Measurements from ENCODE around the gene LPA. TPM values are rescaled to one million over a fixed set of nuclear protein-coding genes. Genes with fewer than 3 reads are reported as not detected.

Gene LPA
- total and polyA plus RNA-seq, 5 donors from 2014 or later = not detected

GRCh38 chr6:160508599-160508998 is 155.5 kb downstream of the LPA start:
- peaks cover 0 to 18% (median 6%) of the 10 kb centered on the region in 7 donors for H3K9me3 Mint-ChIP-seq
- peaks cover 18% of the 10 kb centered on the region for H3K36me3 Mint-ChIP-seq
- H3K4me1 Mint-ChIP-seq = peaks cover 0 to 14% (median 5%) of the 10 kb centered on the region in 4 donors
- H3K27me3 Mint-ChIP-seq = no peaks in the 10 kb centered on the region
- peaks cover 3 to 7% of the 10 kb centered on the region in 2 experiments for H3K9me3 ChIP-seq (ENCODE audit: control insufficient read depth in 2 of 2, low read length in 2 of 2)
- H3K27me3 ChIP-seq (ENCODE audit: control insufficient read depth, insufficient read depth, low read length) = no peaks in the 10 kb centered on the region
- no peak overlapping the region for H3K27ac Mint-ChIP-seq
- H3K36me3 ChIP-seq (ENCODE audit: control insufficient read depth, insufficient read depth, low read length) = no peaks in the 10 kb centered on the region
- H3K27ac ChIP-seq (ENCODE audit: insufficient read depth, low read length, poor library complexity, severe bottlenecking) = no peak overlapping the region
- H3K4me3 ChIP-seq (ENCODE audit: low read depth, low read length) = no peak overlapping the region
- no peak overlapping the region for H3K4me3 Mint-ChIP-seq
- no peak for ATAC-seq (ENCODE audit: low read depth in 2 of 2)
- no peak for DNase-seq
- H3K4me1 ChIP-seq (ENCODE audit: control insufficient read depth, insufficient read depth, low read length, poor library complexity, severe bottlenecking) = no peaks in the 10 kb centered on the region

- no peak for ATAC-seq (ENCODE audit: low read depth in 2 of 2)
- peaks cover 3 to 9% of the 10 kb centered on the region in 2 experiments for H3K9me3 ChIP-seq (ENCODE audit: control insufficient read depth in 2 of 2, low read length in 2 of 2)
- H3K4me3 Mint-ChIP-seq = no peak overlapping the region
- peaks cover 18% of the 10 kb centered on the region for H3K36me3 Mint-ChIP-seq
- no peaks in the 10 kb centered on the region for H3K4me1 ChIP-seq (ENCODE audit: control insufficient read depth, insufficient read depth, low read length, poor library complexity, severe bottlenecking)
- no peak for DNase-seq
- H3K27me3 ChIP-seq (ENCODE audit: control insufficient read depth, insufficient read depth, low read length) = no peaks in the 10 kb centered on the region
- no peaks in the 10 kb centered on the region for H3K36me3 ChIP-seq (ENCODE audit: control insufficient read depth, insufficient read depth, low read length)
- no peaks in the 10 kb centered on the region for H3K27me3 Mint-ChIP-seq
- H3K27ac ChIP-seq (ENCODE audit: insufficient read depth, low read length, poor library complexity, severe bottlenecking) = no peak overlapping the region
- no peak overlapping the region for H3K27ac Mint-ChIP-seq
- H3K9me3 Mint-ChIP-seq = peaks cover 0 to 19% (median 9%) of the 10 kb centered on the region in 7 donors
- peaks cover 0 to 14% (median 3%) of the 10 kb centered on the region in 4 donors for H3K4me1 Mint-ChIP-seq
- H3K4me3 ChIP-seq (ENCODE audit: low read depth, low read length) = no peak overlapping the region
Observed at GRCh38 chr6:160507420-160507819, 156.7 kb downstream of the LPA start.

DNA sequence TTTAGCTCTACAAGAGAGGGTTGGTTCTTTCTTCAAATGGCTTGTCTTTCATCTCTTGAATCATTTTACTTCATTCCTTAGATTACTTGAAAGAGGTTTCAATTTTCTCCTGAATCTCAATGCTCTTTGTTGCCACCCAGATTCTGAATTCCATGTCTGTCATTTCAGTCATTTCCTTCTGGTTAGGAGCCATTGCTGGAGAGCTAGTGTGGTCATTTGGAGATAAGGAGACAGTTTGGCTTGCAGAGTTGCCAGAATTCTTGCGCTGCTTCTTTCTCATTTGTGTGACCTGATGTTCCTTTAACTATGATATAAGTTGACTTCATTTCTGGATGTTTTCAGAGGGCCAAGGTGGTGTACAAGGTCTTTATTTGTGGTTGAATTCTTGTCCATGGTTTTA is 158.1 kb downstream of the LPA start:
- no peak for ATAC-seq (ENCODE audit: low read depth in 2 of 2)
- peaks cover 4 to 15% (median 7%) of the 10 kb centered on the region in 4 donors for H3K4me1 Mint-ChIP-seq
- peaks cover 0 to 19% (median 9%) of the 10 kb centered on the region in 7 donors for H3K9me3 Mint-ChIP-seq
- no peak for DNase-seq
- no peak overlapping the region for H3K27ac Mint-ChIP-seq
- no peaks in the 10 kb centered on the region for H3K27me3 Mint-ChIP-seq
- Histone ChIP-seq H3K27ac (ENCODE audit: insufficient read depth, low read length, poor library complexity, severe bottlenecking) (no peak overlapping the region), H3K27me3 (ENCODE audit: control insufficient read depth, insufficient read depth, low read length) (no peaks in the 10 kb centered on the region), H3K4me1 (ENCODE audit: control insufficient read depth, insufficient read depth, low read length, poor library complexity, severe bottlenecking) (no peaks in the 10 kb centered on the region), H3K4me3 (ENCODE audit: low read depth, low read length) (no peak overlapping the region), H3K9me3 (ENCODE audit: control insufficient read depth in 2 of 2, low read length in 2 of 2) (peaks cover 3 to 9% of the 10 kb centered on the region in 2 experiments), H3K36me3 (ENCODE audit: control insufficient read depth, insufficient read depth, low read length) (no peaks in the 10 kb centered on the region)
- H3K4me3 Mint-ChIP-seq = no peak overlapping the region
- H3K36me3 Mint-ChIP-seq = peaks cover 22% of the 10 kb centered on the region

DNA sequence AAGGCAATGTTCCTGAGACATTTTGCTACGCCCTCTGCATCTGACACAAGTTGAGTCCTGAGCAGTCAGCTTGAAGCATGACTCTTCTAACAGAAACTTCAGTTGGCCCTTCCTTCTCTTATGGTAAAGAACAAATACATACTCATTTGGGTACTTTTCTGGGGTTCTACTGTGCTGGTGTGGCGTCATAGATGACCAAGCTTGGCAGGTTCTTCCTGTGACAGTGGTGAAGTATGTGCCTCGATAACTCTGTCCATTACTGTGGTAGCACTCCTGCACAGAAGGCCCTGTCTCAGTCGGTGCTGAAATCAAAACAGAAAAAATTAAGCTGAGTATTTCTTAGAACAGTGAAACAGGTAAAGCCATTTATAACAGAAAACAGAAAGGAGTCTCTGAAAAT is 163.4 kb downstream of the LPA start:
- H3K36me3 Mint-ChIP-seq = peaks cover 53% of the 10 kb centered on the region
- ATAC-seq (ENCODE audit: low read depth in 2 of 2) (no peak), DNase-seq (no peak)
- H3K27ac Mint-ChIP-seq = no peak overlapping the region
- H3K27ac ChIP-seq (ENCODE audit: insufficient read depth, low read length, poor library complexity, severe bottlenecking) = no peak overlapping the region
- H3K4me3 ChIP-seq (ENCODE audit: low read depth, low read length) = no peak overlapping the region
- H3K27me3 ChIP-seq (ENCODE audit: control insufficient read depth, insufficient read depth, low read length) = no peaks in the 10 kb centered on the region
- peaks cover 0 to 17% (median 9%) of the 10 kb centered on the region in 7 donors for H3K9me3 Mint-ChIP-seq
- peaks cover 21% of the 10 kb centered on the region for H3K36me3 ChIP-seq (ENCODE audit: control insufficient read depth, insufficient read depth, low read length)
- H3K9me3 ChIP-seq (ENCODE audit: control insufficient read depth in 2 of 2, low read length in 2 of 2) = peaks cover 3 to 9% of the 10 kb centered on the region in 2 experiments
- H3K4me3 Mint-ChIP-seq = no peak overlapping the region
- peaks cover 0 to 13% (median 8%) of the 10 kb centered on the region in 4 donors for H3K4me1 Mint-ChIP-seq
- H3K4me1 ChIP-seq (ENCODE audit: control insufficient read depth, insufficient read depth, low read length, poor library complexity, severe bottlenecking) = no peaks in the 10 kb centered on the region
- no peaks in the 10 kb centered on the region for H3K27me3 Mint-ChIP-seq

GRCh38 chr6:160494576-160494975 is 169.5 kb downstream of the LPA start:
- Histone ChIP-seq H3K27me3 (ENCODE audit: control insufficient read depth, insufficient read depth, low read length) (no peaks in the 10 kb centered on the region), H3K4me3 (ENCODE audit: low read depth, low read length) (no peak overlapping the region), H3K27ac (ENCODE audit: insufficient read depth, low read length, poor library complexity, severe bottlenecking) (no peak overlapping the region), H3K4me1 (ENCODE audit: control insufficient read depth, insufficient read depth, low read length, poor library complexity, severe bottlenecking) (no peaks in the 10 kb centered on the region), H3K36me3 (ENCODE audit: control insufficient read depth, insufficient read depth, low read length) (peaks cover 32% of the 10 kb centered on the region), H3K9me3 (ENCODE audit: control insufficient read depth in 2 of 2, low read length in 2 of 2) (no peaks in the 10 kb centered on the region)
- Mint-ChIP-seq H3K9me3 (peaks cover 0 to under 1% (median 0%) of the 10 kb centered on the region in 7 donors), H3K27ac (no peak overlapping the region), H3K27me3 (no peaks in the 10 kb centered on the region), H3K4me1 (peaks cover 0 to 3% (median 1%) of the 10 kb centered on the region in 4 donors), H3K4me3 (no peak overlapping the region), H3K36me3 (peaks cover 85% of the 10 kb centered on the region)
- ATAC-seq (ENCODE audit: low read depth in 2 of 2) (no peak), DNase-seq (no peak)

DNA sequence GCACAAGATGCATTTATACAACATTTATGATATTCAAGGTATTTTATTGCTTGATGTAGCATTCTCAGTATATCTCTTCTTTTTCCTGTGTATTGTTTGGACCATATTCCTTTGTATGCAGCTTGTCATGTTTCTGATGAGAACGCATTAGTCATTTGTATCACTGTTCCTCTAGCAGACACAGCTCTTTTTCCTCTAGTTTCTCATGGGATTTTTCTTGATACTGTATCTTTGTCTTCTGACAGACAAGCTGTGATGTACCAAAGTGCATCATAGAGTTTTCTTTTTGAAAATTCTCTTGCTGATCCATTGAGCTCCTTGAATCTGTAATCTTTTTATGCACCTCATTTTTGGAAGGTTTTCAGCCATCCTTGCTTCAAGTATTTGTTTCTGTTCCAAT is 175.0 kb downstream of the LPA start:
- ATAC-seq (ENCODE audit: low read depth in 2 of 2) = no peak
- peaks cover 0 to 3% (median 0%) of the 10 kb centered on the region in 4 donors for H3K4me1 Mint-ChIP-seq
- no peaks in the 10 kb centered on the region for H3K27me3 Mint-ChIP-seq
- H3K9me3 Mint-ChIP-seq = peaks cover 0 to 2% (median 0%) of the 10 kb centered on the region in 7 donors
- no peaks in the 10 kb centered on the region for H3K4me1 ChIP-seq (ENCODE audit: control insufficient read depth, insufficient read depth, low read length, poor library complexity, severe bottlenecking)
- H3K4me3 ChIP-seq (ENCODE audit: low read depth, low read length) = no peak overlapping the region
- no peaks in the 10 kb centered on the region for H3K27me3 ChIP-seq (ENCODE audit: control insufficient read depth, insufficient read depth, low read length)
- no peaks in the 10 kb centered on the region for H3K9me3 ChIP-seq (ENCODE audit: control insufficient read depth in 2 of 2, low read length in 2 of 2)
- peaks cover 40% of the 10 kb centered on the region for H3K36me3 ChIP-seq (ENCODE audit: control insufficient read depth, insufficient read depth, low read length)
- no peak overlapping the region for H3K27ac ChIP-seq (ENCODE audit: insufficient read depth, low read length, poor library complexity, severe bottlenecking)
- no peak overlapping the region for H3K27ac Mint-ChIP-seq
- no peak overlapping the region for H3K4me3 Mint-ChIP-seq
- H3K36me3 Mint-ChIP-seq = peaks cover 81% of the 10 kb centered on the region
- no peak for DNase-seq

- Histone ChIP-seq H3K27me3 (ENCODE audit: control insufficient read depth, insufficient read depth, low read length) (no peaks in the 10 kb centered on the region), H3K36me3 (ENCODE audit: control insufficient read depth, insufficient read depth, low read length) (peaks cover 50% of the 10 kb centered on the region), H3K9me3 (ENCODE audit: control insufficient read depth in 2 of 2, low read length in 2 of 2) (no peaks in the 10 kb centered on the region), H3K27ac (ENCODE audit: insufficient read depth, low read length, poor library complexity, severe bottlenecking) (no peak overlapping the region), H3K4me1 (ENCODE audit: control insufficient read depth, insufficient read depth, low read length, poor library complexity, severe bottlenecking) (no peaks in the 10 kb centered on the region), H3K4me3 (ENCODE audit: low read depth, low read length) (no peak overlapping the region)
- Mint-ChIP-seq H3K27ac (no peak overlapping the region), H3K4me3 (no peak overlapping the region), H3K9me3 (peaks cover 0 to 3% (median 0%) of the 10 kb centered on the region in 7 donors), H3K4me1 (peaks cover 0 to 6% (median 1%) of the 10 kb centered on the region in 4 donors), H3K36me3 (peaks cover 75% of the 10 kb centered on the region), H3K27me3 (no peaks in the 10 kb centered on the region)
- DNase-seq (no peak), ATAC-seq (ENCODE audit: low read depth in 2 of 2) (no peak)
Observed at GRCh38 chr6:160487116-160487515, 177.0 kb downstream of the LPA start.

All from CD4-positive, CD25-positive, alpha-beta regulatory T cell (primary cell).